Smooth muscle cell (in vitro differentiated cells): Measurements from ENCODE around the gene GARNL3. TPM values are rescaled to one million over a fixed set of nuclear protein-coding genes. Genes with fewer than 3 reads are reported as not detected.
A peak's percentile ranks its signal among the peaks of the same experiment; 100 is the strongest.

Experiments
- DNase-seq: peaks from one replicate; lab custom pipeline; 2025; ENCODE audit not compliant: unreplicated experiment; lab: John Stamatoyannopoulos, UW
- H2AFZ ChIP-seq: fragments of 200-600 bp; sonication (generic); 2 replicates; pipeline ENCODE4 v1.6.0; 2016; ENCODE audit warnings: antibody characterized with exemption, low read depth, mild to moderate bottlenecking
- H3F3A ChIP-seq: fragments of 200-600 bp; sonication (generic); 2 replicates; pipeline ENCODE4 v1.6.0; 2017; ENCODE audit warnings: antibody characterized with exemption, low read depth
- H3K27ac ChIP-seq: fragments of 200-600 bp; sonication (generic); 2 replicates; pipeline ENCODE4 v1.5.1; 2016; ENCODE audit warnings: low read depth, mild to moderate bottlenecking
- H3K27me3 ChIP-seq: fragments of 200-600 bp; sonication (generic); 2 replicates; pipeline ENCODE4 v1.6.1; 2016; ENCODE audit warnings: low read depth, mild to moderate bottlenecking
- H3K36me3 ChIP-seq: fragments of 200-600 bp; sonication (generic); 2 replicates; pipeline ENCODE4 v1.5.1; 2016; ENCODE audit warnings: low read depth
- H3K4me1 ChIP-seq: fragments of 200-600 bp; sonication (generic); 2 replicates; pipeline ENCODE4 v1.5.1; 2016; ENCODE audit warnings: low read depth
- H3K4me2 ChIP-seq: fragments of 200-600 bp; sonication (generic); 2 replicates; pipeline ENCODE4 v1.6.0; 2016; ENCODE audit warnings: mild to moderate bottlenecking
- H3K4me3 ChIP-seq: fragments of 200-600 bp; sonication (generic); 2 replicates; pipeline ENCODE4 v1.5.1; 2016; ENCODE audit warnings: mild to moderate bottlenecking
- H3K79me2 ChIP-seq: fragments of 200-600 bp; sonication (generic); 2 replicates; pipeline ENCODE4 v1.6.0; 2016; ENCODE audit warnings: low read depth, mild to moderate bottlenecking
- H3K9ac ChIP-seq: fragments of 200-600 bp; sonication (generic); 2 replicates; pipeline ENCODE4 v1.6.0; 2016; ENCODE audit warnings: low read depth
- H3K9me3 ChIP-seq: fragments of 200-600 bp; sonication (generic); replicated peaks from 2 replicates; pipeline ENCODE4 v1.5.1; 2016; ENCODE audit warnings: low read depth
- H4K20me1 ChIP-seq: fragments of 200-600 bp; sonication (generic); 2 replicates; pipeline ENCODE4 v1.6.0; 2016; ENCODE audit warnings: low read depth
- CTCF ChIP-seq: fragments of 200-600 bp; sonication (generic); IDR thresholded peaks from 2 replicates; pipeline ENCODE4 v1.5.1; 2017; ENCODE audit warnings: borderline replicate concordance, mild to moderate bottlenecking, antibody characterized with exemption; ENCODE audit not compliant: insufficient read depth, poor library complexity, severe bottlenecking
- WGBS: methylation state at CpG from one replicate; pipeline ENCODE4 v1.1.7; 2016; ENCODE audit warnings: low lambda C conversion rate; 5-methylcytosine and 5-hydroxymethylcytosine counted together
- polyA plus RNA-seq: library from polyadenylated mRNA; unstranded; fragments of >200 nt; fragmentation: Nextera tagmentation; extraction: Ambion mirVana; gene quantifications from 2 replicates; pipeline ENCODE4 v1.2.1, GENCODE V29; 2016
- total RNA-seq: library from RNA; depleted of rRNA; stranded (reverse); fragments of >200 nt; gene quantifications from 2 replicates; pipeline ENCODE4 v1.2.3, GENCODE V29; 2014

GARNL3 gene
- total and polyA plus RNA-seq, 2 experiments from 2014 or later = 4.7 to 18.5 TPM

GRCh38 chr9:127396253-127396807 lies 131.8 kb downstream of the GARNL3 start:
- TF ChIP-seq CTCF = no peak
- H3K4me1 ChIP-seq = peaks cover 12% of the 10 kb centered on the region
- no peak overlapping the region for H2AFZ ChIP-seq
- H3K9me3 ChIP-seq = no peaks in the 10 kb centered on the region
- WGBS = 7% methylated on average over 27 of the region's 27 CpGs
- peak overlapping the region; percentile 42 for H3K4me3 ChIP-seq
- H4K20me1 ChIP-seq = peaks cover 12% of the 10 kb centered on the region
- H3F3A ChIP-seq = peaks cover 13% of the 10 kb centered on the region
- no peaks in the 10 kb centered on the region for H3K36me3 ChIP-seq
- H3K9ac ChIP-seq = no peak overlapping the region
- H3K79me2 ChIP-seq = peaks cover 23% of the 10 kb centered on the region
- no peaks in the 10 kb centered on the region for H3K27me3 ChIP-seq
- peak overlapping the region; percentile 54 for H3K27ac ChIP-seq
- DNase-seq = no peak
- H3K4me2 ChIP-seq = peak overlapping the region; percentile 82

GRCh38 chr9:127396808-127397645 lies 132.5 kb downstream of the GARNL3 start, which contains the start of gene SLC2A8:
Gene SLC2A8 (plus strand): TSS chr9:127397169. CDS start chr9:127397231, 62 bp downstream.
- peak; percentile 14 for TF ChIP-seq CTCF
- H3K4me1 ChIP-seq = peaks cover 12% of the 10 kb centered on the region
- no peaks in the 10 kb centered on the region for H3K36me3 ChIP-seq
- peak; percentile 87 for DNase-seq
- H3K9ac ChIP-seq = peak within 1 kb of the TSS; percentile 81
- H2AFZ ChIP-seq = peak within 1 kb of the TSS; percentile 73
- no peaks in the 10 kb centered on the region for H3K9me3 ChIP-seq
- H3F3A ChIP-seq = peaks cover 13% of the 10 kb centered on the region
- H3K4me3 ChIP-seq = peak within 1 kb of the TSS; percentile 85
- WGBS = under 1% methylated on average over 20 of the region's 87 CpGs
- peaks cover 15% of the 10 kb centered on the region for H4K20me1 ChIP-seq
- H3K27ac ChIP-seq = peak within 1 kb of the TSS; percentile 54
- peaks cover 23% of the 10 kb centered on the region for H3K79me2 ChIP-seq
- H3K27me3 ChIP-seq = no peaks in the 10 kb centered on the region
- H3K4me2 ChIP-seq = peak within 1 kb of the TSS; percentile 99

- peak overlapping the region; percentile 73 for H2AFZ ChIP-seq
- peak; percentile 45 for TF ChIP-seq CTCF
- 1% methylated on average over 33 of the region's 55 CpGs for WGBS
- H3K4me1 ChIP-seq = peaks cover 12% of the 10 kb centered on the region
- H3K4me3 ChIP-seq = peak overlapping the region; percentile 85
- peak; percentile 16 for DNase-seq
- peak overlapping the region; percentile 99 for H3K4me2 ChIP-seq
- H3K36me3 ChIP-seq = no peaks in the 10 kb centered on the region
- H3K27me3 ChIP-seq = no peaks in the 10 kb centered on the region
- no peaks in the 10 kb centered on the region for H3K9me3 ChIP-seq
- H3K9ac ChIP-seq = peak overlapping the region; percentile 81
- peaks cover 13% of the 10 kb centered on the region for H3F3A ChIP-seq
- H4K20me1 ChIP-seq = peaks cover 15% of the 10 kb centered on the region
- H3K79me2 ChIP-seq = peaks cover 23% of the 10 kb centered on the region
- peak overlapping the region; percentile 40 for H3K27ac ChIP-seq
These were observed 133.2 kb downstream of the GARNL3 start for GRCh38 chr9:127397646-127398274.
